GM19035 (cell line): Measurements from ENCODE around the gene GAB2.
"Not testable (repeated sequence)": the region's sequence is repeated elsewhere in the genome, so short reads cannot be mapped to it uniquely, and the experiment has no call there.

ENCODE experiments used
- ATAC-seq: cut with Tn5 transposase; IDR thresholded peaks from one replicate; pipeline ENCODE4 v1.9.1; 2021; ENCODE audit not compliant: unreplicated experiment

Gene GAB2

DNA sequence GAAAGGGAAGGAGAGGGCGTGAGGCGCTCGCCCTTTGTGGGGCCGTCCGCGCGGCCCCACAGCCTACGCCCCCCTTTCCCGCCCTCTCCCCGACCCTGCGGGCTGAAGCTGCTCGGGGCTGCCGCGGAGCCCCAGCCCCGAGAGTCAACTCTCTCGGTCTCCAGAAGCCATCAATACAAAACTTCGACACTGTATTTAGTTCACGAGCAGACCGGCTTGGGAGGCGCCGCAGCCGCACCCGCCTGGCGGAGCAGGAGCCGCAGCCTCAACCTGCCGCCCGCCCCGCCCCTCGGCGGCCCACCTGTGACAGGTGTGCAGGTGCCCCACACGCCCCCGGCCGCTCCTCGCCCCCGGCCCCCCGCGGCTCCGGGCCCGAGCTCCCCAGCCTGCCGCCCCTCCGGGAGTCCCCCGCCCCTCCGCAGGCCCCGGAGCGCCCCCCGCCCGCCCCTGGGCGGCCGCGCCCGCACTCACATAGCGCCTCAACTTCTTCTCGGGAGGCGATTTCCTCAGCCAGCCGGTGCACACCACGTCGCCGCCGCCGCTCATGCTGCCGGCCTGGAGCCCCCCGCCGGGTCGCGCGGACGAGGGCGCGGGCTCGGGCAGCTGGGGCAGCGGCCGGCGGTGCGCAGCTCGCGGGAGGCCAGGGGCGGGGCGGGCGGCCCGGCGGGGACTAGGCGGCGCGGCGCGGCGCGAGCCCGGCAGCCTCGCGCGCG lies at the start of gene GAB2:
Gene GAB2 (minus strand): TSS at position 646 of the 713 bp plus-strand sequence. CDS start 100 bp downstream, at position 546.
- ATAC-seq: peak; percentile 16

- no peak for ATAC-seq
These were observed 49.8 kb upstream of the GAB2 start for GRCh38 chr11:78467370-78467769.

GRCh38 chr11:78465169-78465942 lies 47.7 kb upstream of the GAB2 start:
- peak; percentile 99 for ATAC-seq

- ATAC-seq: not testable (repeated sequence)
These were observed 47.2 kb upstream of the GAB2 start for GRCh38 chr11:78464787-78465168.

GRCh38 chr11:78460471-78460870 lies 42.9 kb upstream of the GAB2 start:
- ATAC-seq: no peak

DNA sequence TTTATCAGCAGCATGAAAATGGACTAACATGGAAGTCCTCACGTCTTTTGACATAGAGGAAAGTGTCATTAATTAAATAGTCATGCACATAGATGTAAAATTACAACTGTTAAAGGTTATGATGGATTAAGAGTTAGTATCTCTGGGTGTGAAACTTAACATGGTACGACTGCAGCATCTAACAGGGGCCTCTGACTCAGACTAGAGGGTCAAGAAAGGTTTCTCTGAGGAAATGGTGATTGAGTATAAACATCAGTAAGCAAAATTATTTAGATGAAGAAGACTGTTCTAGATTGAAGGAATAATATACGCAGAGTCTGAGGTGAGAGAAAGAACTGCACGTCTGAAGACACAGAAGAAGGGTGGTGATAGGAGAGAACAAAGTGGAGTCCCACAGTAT lies 42.1 kb upstream of the GAB2 start:
- ATAC-seq: no peak

DNA sequence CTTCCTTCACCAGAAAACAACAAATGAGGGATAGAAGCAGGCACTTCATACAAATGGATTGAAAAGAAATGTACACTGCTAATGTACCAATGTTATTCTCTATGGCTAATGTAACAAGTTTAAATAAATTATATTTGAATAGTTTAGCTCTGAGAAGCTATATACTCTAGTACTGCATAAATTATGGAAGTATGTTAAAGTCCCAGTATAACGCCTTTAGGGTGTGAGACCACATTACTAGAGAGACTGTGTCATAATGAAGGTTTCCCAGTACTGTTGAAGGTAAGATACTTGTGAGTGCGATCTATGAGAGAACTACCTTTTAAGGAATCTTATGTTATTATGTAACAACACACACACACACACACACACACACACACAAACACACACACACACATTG lies 39.8 kb upstream of the GAB2 start:
- no peak for ATAC-seq

- ATAC-seq: no peak
These were observed 35.7 kb upstream of the GAB2 start for GRCh38 chr11:78453140-78453935.

GRCh38 chr11:78451371-78452150 lies 33.9 kb upstream of the GAB2 start:
- no peak for ATAC-seq

GRCh38 chr11:78450866-78451265 lies 33.2 kb upstream of the GAB2 start:
- ATAC-seq: no peak

DNA sequence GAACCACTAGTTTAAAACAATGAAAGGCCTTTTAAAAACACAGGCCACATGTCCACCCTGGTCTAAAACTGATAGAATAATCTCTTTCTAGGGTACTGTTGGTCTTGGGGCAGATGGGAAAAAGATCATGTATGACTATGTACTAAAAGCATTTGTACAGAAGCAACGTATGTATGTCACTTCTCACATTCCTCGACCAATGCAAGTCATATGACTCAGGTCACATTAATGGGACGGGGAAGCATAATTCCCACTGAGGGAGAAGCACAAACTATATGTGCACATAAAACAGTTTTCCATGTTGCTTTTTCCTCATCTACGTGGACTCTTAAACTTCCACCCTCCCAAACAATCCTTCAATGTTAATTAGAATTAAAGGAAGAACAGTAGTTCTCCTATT lies 32.2 kb upstream of the GAB2 start:
- ATAC-seq: no peak

DNA sequence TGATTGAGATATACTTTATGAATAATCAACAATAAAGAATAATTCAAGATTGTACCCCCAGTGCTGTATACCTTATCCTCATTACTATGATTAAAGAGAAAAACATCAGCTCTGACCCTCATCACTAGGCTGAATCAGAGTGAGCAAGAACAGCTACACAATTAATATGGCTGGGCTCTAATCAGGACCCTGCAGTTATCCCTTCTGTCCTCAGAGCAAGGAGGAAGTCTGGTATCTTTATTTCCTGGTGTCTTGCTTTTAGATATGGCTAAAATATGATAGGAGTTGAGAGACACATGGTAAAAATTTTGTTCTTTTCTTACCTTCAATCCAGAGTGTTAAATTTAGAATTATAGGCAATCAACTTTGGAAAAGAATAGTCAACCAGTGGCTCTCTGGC lies 28.6 kb upstream of the GAB2 start:
- no peak for ATAC-seq

DNA sequence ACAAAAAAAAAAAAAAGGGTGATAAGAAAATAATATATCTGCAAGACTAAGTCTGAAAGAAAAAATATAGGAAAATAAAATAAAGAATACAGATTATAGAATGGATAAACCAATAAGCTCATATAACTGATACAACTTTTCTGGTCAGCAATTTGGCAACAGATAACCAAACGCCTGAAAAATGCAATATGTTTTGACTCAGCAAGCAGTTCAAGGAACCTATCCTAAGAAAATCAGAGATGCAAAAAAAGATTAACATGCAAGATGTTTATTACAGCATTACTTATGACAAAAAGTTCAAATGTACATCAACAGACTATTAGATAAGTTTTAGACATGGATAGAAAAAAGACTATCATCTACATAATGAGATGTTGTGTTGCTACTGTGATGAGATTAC lies 27.1 kb upstream of the GAB2 start:
- no peak for ATAC-seq

DNA sequence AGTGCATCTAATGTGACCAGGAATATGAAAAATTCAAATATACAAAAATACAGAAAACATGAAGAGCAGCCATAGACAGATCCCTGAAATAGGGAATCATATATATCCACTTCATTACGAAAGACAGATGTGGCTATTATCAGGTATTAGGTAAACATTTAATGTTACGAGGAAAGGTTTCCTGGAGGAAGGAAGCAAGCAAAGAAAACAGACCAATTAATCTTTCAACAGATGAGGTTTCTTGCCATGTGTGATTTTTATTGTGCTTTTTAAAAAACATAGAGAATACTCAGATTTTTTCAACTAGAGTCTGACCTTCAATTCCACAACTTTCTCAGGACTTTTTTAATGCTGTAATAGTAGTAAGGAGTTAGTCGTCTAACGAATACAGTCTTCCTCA lies 24.3 kb upstream of the GAB2 start:
- no peak for ATAC-seq

- ATAC-seq: peak; percentile 69
These were observed 20.8 kb upstream of the GAB2 start for GRCh38 chr11:78438298-78438975.

- no peak for ATAC-seq
These were observed 15.3 kb upstream of the GAB2 start for GRCh38 chr11:78432956-78433355.

DNA sequence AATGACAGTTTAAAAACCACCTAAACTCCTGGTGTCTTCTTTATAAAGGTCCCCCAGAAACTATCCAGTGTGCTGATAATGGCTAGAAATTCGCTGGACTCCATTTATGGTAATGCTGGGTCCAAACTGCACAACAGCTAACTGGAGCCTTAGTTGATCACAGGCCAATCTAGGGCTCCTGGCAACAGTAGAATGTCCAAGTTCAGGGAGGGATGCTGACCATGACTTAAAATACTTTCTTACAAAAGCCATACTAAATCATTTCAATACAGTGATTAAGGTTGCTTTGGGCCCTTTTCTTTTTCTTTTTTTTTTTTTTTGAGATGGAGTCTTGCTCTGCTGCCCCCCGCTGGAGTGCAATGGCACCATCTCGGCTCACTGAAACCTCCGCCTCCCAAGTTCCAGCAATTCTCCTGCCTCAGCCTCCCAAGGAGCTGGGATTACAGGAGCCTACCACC lies 14.5 kb upstream of the GAB2 start:
- no peak for ATAC-seq

DNA sequence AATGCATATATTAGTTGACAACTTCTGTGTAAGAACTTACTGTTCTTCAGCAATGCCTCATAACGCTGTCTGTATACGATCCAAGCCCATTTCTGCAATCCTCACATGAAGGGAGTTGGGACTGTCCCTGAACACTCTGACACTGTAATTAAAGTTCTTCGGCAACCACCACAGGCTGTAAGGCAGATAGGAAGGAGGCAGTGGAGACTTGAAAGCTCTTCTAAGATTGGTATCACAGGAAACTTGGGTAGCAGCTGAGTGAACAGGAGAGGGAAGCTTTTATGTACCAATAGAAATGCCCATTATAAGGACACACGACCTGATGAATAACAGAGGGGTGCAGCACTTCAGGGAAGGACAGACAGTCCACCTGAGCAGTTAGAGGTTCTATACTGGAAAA lies 12.0 kb upstream of the GAB2 start:
- no peak for ATAC-seq

DNA sequence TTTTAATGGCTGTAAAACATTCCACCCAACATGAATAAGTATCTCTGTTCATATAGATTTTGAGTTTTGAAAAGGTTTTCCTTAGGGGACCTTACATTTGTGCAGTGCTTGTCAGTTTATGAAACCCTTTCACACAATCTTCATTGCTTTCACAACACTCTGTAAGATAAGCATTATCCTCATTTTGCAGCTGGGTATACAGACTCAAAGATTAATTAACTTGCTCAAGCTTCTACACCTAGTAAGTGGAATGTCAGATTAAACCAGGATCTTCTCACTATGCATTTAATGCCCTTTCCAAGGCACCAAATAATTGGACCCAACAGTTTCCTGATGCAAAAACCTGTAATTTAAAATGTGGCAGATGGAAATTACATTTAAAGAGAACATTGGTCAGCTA lies 11.6 kb upstream of the GAB2 start:
- ATAC-seq: no peak

GRCh38 chr11:78428773-78429172 lies 11.2 kb upstream of the GAB2 start:
- no peak for ATAC-seq
